Adipose tissue (tissue), 3 donors: ENCODE measurements around the gene TSC22D2. TPM values are rescaled to one million over a fixed set of nuclear protein-coding genes. Genes with fewer than 3 reads are reported as not detected.

Source experiments
- H3K27ac ChIP-seq: one replicate; pipeline ENCODE4 v1.5.1; 2013; ENCODE audit warnings: low read depth, low read length
- WGBS, 3 donors: extraction: QIAGEN DNeasy Blood & Tissue Kit; methylation state at CpG; one replicate each; pipeline ENCODE4 v1.1.7; 2013; 5-methylcytosine and 5-hydroxymethylcytosine counted together
- polyA plus RNA-seq, 3 donors: library from polyadenylated mRNA; stranded (reverse); fragments of 200-250 nt; gene quantifications; one replicate each; pipeline ENCODE4 v1.2.3, GENCODE V29; 2013
- donor health status: healthy with polysubstance abuse.
- donor health status: Bipolar disorder and iron deficiency.
- donor health status: healthy.

The TSC22D2 gene
- polyA plus RNA-seq, 3 donors, result 3.1 to 17.2 (median 16.8) TPM

DNA sequence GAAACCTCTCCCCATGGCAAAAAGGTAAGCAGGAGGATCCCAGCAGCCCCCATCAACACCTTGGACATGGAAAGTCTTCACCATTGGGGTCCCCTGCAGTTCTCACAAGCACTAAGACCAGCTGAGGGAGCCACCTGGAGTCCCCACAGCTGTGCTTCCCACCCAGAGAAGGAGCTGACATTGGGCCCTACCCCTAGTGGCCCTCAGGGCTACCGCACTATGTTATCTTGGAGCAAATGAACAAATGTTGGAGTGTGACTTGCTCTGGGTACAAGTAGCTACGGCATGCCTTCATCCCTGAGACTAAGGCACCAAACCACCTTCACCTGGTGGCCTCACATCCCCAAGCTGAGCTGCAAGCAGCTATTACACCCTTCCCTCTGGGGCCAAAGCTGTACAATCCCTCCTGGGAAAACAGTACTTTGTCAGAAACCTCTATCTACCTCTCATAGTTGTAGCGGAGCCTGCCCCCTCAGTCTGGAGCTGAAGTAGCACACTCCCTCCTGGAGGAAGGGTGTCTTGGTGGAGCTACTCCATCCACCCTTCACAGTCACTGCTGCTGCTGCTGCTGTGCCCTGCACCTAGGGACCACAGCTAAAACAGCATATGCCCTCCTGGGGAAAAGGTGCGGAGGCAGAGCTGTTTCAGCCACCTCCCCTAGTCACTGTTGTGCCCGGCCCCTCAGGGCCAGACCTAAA is 95.5 kb downstream of the TSC22D2 start:
- no peak overlapping the region for H3K27ac ChIP-seq
- WGBS, 3 donors, result 92 to 93% (median 92%) methylated on average over 5 of the region's 5 CpGs

- WGBS, 3 donors, result 74 to 80% (median 78%) methylated on average over 3 of the region's 3 CpGs
- H3K27ac ChIP-seq, result no peak overlapping the region
Measured at GRCh38 chr3:150504483-150504882, 96.4 kb downstream of the TSC22D2 start.

- no peak overlapping the region for H3K27ac ChIP-seq
Measured at GRCh38 chr3:150508401-150508800, 100.3 kb downstream of the TSC22D2 start.

- 86 to 96% (median 91%) methylated on average over 2 of the region's 2 CpGs for WGBS, 3 donors
Measured at GRCh38 chr3:150509780-150510179, 101.7 kb downstream of the TSC22D2 start.

DNA sequence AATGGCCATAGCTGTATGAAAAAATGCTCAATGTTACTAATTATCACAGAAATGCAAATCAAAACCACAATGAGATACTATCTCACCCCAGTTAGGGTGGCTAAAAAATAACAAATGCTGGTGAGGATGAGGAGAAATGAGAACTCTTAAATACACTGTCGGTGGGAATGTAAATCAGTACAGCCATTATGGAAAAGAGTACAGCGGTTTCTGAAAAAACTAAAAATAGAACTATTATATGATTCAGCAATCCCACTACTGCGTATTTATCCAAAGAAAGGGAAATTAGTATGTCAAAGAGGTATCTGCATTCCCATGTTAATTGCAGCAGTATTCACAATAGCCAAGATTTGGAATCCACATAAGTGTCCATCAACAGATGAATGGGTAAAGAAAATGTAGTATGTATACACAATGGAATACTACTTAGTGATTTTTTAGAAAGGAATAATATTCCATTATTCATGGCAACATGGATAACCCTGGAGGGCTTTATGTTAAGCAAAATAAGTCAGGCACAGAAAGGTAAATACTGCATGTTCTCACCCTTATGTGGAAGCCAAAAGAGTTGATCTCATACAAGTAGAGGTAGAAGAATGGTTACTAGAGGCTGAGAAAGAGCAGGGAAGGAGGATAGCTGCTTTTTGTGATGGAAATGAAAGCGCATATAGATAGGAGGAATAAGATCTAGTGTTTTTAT is 103.2 kb downstream of the TSC22D2 start:
- H3K27ac ChIP-seq, result no peak overlapping the region
- 73 to 77% (median 76%) methylated on average over 4 of the region's 4 CpGs for WGBS, 3 donors

More at GRCh38 chr3:150509780-150510179, 101.7 kb downstream of the TSC22D2 start:
- H3K27ac ChIP-seq, result no peak overlapping the region

GRCh38 chr3:150515210-150515609 is 107.1 kb downstream of the TSC22D2 start:
- 93 to 98% (median 95%) methylated on average over 3 to 4 of the region's 4 CpGs for WGBS, 3 donors
- no peak overlapping the region for H3K27ac ChIP-seq

Other genes with a start within 250 kb of the TSC22D2 start
- gene SERP1, start 138.2 kb downstream of the TSC22D2 start, polyA plus RNA-seq, result 100 to 1,000 TPM in 2 of 3 donors, 10 to 100 TPM in 1; 82.4 to 281 (median 129) TPM
- gene EIF2A, start 138.5 kb downstream of the TSC22D2 start, polyA plus RNA-seq, result 10 to 100 TPM; 66.7 to 85.1 (median 77.2) TPM
- gene SELENOT, start 195.0 kb downstream of the TSC22D2 start, polyA plus RNA-seq, result 10 to 100 TPM; 46.2 to 90.4 (median 57.5) TPM